Upper lobe of left lung (tissue), 6 donors: Measurements from ENCODE around the gene DENND1A. TPM values are rescaled to one million over a fixed set of nuclear protein-coding genes. Genes with fewer than 3 reads are reported as not detected.
A peak's percentile ranks its signal among the peaks of the same experiment; 100 is the strongest.

Experiments used
- ATAC-seq, 2 donors: fragments of 200-7000 bp; cut with Tn5 transposase; one replicate each; pipeline ENCODE4 v1.9.1; 2022; ENCODE audit warnings: mild to moderate bottlenecking in 2 of 2, moderate library complexity in 2 of 2; ENCODE audit not compliant: low FRiP score in 2 of 2
- DNase-seq, 2 donors: peaks; one replicate each; pipeline ENCODE4 v3.0.0-alpha.2; 2019 to 2020
- H3K27ac ChIP-seq, 4 donors: fragments of 200-600 bp; sonication (generic); one replicate each; pipeline ENCODE4 v1.5.1; 2016 to 2019
- H3K27me3 ChIP-seq, 4 donors: fragments of 200-600 bp; sonication (generic); one replicate each; pipeline ENCODE4 v1.5.1; 2017 to 2019
- H3K36me3 ChIP-seq, 4 donors: fragments of 200-600 bp; sonication (generic); one replicate each; pipeline ENCODE4 v1.5.1; 2016 to 2019
- H3K4me1 ChIP-seq, 4 donors: fragments of 200-600 bp; sonication (generic); one replicate each; pipeline ENCODE4 v1.5.1; 2018 to 2019
- H3K4me3 ChIP-seq, 4 donors: fragments of 200-600 bp; sonication (generic); one replicate each; pipeline ENCODE4 v1.5.1; 2017 to 2019; ENCODE audit warnings: mild to moderate bottlenecking in 2 of 4, moderate library complexity in 1 of 4
- H3K9me3 ChIP-seq, 4 donors: fragments of 200-600 bp; sonication (generic); one replicate each; pipeline ENCODE4 v1.5.1; 2018 to 2019
- EP300 ChIP-seq, 4 donors: sonication (generic); formaldehyde crosslinking; IDR thresholded peaks; one replicate each; pipeline ENCODE4 v1.5.1; 2017; ENCODE audit warnings: antibody characterized with exemption in 4 of 4, control low read depth in 2 of 4
- POLR2A ChIP-seq, 4 donors: fragments of 450-650 bp; IDR thresholded peaks; one replicate each; pipeline ENCODE4 v1.5.1; 2016 to 2017; ENCODE audit warnings: antibody characterized with exemption in 4 of 4, mild to moderate bottlenecking in 2 of 4
- POLR2AphosphoS5 ChIP-seq, 2 donors: sonication (generic); formaldehyde crosslinking; IDR thresholded peaks; one replicate each; pipeline ENCODE4 v1.5.1; 2017; ENCODE audit warnings: antibody characterized with exemption in 2 of 2
- WGBS, 2 donors: methylation state at CpG; one replicate each; pipeline ENCODE4 v1.1.5; 2017 to 2018; 5-methylcytosine and 5-hydroxymethylcytosine counted together
- total RNA-seq, 6 donors: library from RNA; depleted of rRNA in 4 of 6; stranded (reverse); fragments of >200 nt in 4 of 6; gene quantifications; one replicate each; pipeline versions ENCODE4 v1.1.0 to v1.2.1, GENCODE V29; 2016 to 2021
- TF ChIP-seq, protein P1 (sequence below), 6 experiments: fragments of 450-650 bp in 4 of 6; fragments of 200-600 bp in 2 of 6; sonication (generic) in 2 of 6; IDR thresholded peaks; one replicate each; pipeline ENCODE4 v1.5.1; 2016 to 2019; ENCODE audit warnings: antibody characterized with exemption in 6 of 6
- donor health status: DM: no; HTN: no; CAD: no; lungs with moderate emphysema.
- donor health status: DM: no; HTN: yes; CAD: no; lungs with severe emphysema.

DENND1A gene
- total RNA-seq, 6 donors from 2014 or later = 9.8 to 46.1 (median 16.0) TPM

DNA sequence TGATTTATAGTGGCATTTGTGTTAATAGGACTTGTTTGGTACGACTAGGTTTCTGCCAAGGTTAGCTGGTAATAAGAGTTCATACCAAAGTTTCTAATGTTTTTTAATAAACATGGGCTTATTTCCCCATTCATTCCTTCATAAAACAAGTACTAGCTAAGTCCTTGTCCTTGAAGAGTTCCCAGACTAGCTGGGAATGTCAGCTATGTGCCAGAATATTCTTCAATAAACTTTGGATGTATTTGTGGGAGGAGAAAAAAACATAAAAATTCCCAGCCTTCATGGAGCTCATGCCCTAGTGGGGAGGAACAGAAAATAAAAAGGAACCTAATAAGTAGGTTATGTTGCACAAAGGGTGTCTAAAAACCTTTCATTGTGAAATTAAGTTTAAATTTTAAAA, 176.9 kb downstream of the DENND1A start:
- Histone ChIP-seq H3K36me3 (peaks cover 0 to 6% (median 0%) of the 10 kb centered on the region in 4 donors), H3K4me1 (peaks cover 0 to 9% (median 2%) of the 10 kb centered on the region in 4 donors), H3K9me3 (no peaks in the 10 kb centered on the region), H3K27me3 (no peaks in the 10 kb centered on the region), H3K27ac (no peak overlapping the region), H3K4me3 (no peak overlapping the region)
- DNase-seq = no peak
- WGBS, 2 donors = 54 to 60% methylated on average over 1 of the region's 1 CpG
- ATAC-seq = no peak
- no peak for TF ChIP-seq POLR2AphosphoS5 (IDR thresholded peaks at IDR 0.05)
- TF ChIP-seq POLR2A (IDR thresholded peaks at IDR 0.05) = no peak
- no peak for TF ChIP-seq EP300 (IDR thresholded peaks at IDR 0.05)
- TF ChIP-seq, protein P1, sequence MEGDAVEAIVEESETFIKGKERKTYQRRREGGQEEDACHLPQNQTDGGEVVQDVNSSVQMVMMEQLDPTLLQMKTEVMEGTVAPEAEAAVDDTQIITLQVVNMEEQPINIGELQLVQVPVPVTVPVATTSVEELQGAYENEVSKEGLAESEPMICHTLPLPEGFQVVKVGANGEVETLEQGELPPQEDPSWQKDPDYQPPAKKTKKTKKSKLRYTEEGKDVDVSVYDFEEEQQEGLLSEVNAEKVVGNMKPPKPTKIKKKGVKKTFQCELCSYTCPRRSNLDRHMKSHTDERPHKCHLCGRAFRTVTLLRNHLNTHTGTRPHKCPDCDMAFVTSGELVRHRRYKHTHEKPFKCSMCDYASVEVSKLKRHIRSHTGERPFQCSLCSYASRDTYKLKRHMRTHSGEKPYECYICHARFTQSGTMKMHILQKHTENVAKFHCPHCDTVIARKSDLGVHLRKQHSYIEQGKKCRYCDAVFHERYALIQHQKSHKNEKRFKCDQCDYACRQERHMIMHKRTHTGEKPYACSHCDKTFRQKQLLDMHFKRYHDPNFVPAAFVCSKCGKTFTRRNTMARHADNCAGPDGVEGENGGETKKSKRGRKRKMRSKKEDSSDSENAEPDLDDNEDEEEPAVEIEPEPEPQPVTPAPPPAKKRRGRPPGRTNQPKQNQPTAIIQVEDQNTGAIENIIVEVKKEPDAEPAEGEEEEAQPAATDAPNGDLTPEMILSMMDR (IDR thresholded peaks at IDR 0.05) = no peak

DNA sequence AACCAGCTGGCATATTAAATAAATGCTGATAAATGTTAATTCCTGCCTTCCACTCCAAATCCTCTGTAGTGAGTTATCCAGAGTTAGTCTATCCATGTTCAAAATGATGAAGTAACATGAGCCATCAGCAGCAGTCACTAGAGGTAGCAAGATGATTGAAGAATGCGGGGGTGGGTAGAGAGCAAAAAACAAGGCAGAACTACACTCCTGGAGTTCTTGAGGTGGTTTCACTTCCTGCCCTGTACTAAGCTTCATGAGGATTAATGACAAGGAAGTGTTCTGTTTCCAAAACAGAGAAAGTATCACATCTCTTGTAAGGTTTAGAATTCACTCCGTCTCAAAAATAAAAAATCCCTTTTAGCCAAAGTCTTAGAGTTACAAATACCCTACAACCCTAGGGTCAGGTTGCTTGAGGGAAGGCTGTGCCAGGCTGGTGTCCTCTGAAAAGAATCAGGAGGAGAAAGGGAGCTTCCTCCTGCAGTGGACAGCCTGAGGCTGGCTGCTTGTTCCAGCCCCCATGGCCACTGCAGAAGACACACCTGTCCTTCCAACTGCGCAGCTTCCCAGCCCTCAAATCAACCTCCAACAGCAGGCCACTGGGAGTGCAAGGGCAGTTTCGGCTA, 180.2 kb downstream of the DENND1A start:
- Histone ChIP-seq H3K4me3 (no peak overlapping the region), H3K27me3 (no peaks in the 10 kb centered on the region), H3K36me3 (no peaks in the 10 kb centered on the region), H3K9me3 (no peaks in the 10 kb centered on the region), H3K27ac (no peak overlapping the region), H3K4me1 (peaks cover 0 to 9% (median 2%) of the 10 kb centered on the region in 4 donors)
- DNase-seq = no peak
- TF ChIP-seq POLR2AphosphoS5 (IDR thresholded peaks at IDR 0.05) (no peak), POLR2A (IDR thresholded peaks at IDR 0.05) (no peak), EP300 (IDR thresholded peaks at IDR 0.05) (no peak)
- TF ChIP-seq, protein P1 (IDR thresholded peaks at IDR 0.05) = no peak
- WGBS, 2 donors = 81 to 83% methylated on average over 4 of the region's 4 CpGs
- peak in 1 of 2 donors; percentile 29 for ATAC-seq

DNA sequence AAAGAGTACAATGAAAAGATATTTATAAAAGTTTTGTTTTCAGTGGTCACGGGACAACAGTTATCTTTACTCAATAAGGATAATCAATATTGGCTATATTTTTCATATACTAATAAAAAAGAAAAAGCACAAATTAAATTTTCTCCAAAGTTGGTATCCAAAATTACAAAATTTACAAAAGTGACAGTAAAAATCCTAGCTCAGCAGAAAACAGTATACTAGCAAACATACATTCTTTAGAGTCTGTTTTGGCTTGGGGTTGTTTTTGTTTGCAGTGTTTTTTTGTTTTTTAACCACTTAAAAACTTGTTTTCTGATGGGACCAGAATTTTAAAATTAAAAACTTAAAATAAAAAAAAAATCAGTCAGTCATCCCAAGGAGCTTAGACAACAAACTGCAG, 183.2 kb downstream of the DENND1A start:
- no peaks in the 10 kb centered on the region for H3K27me3 ChIP-seq
- H3K9me3 ChIP-seq = no peaks in the 10 kb centered on the region
- ATAC-seq (no peak), DNase-seq (no peak)
- H3K4me3 ChIP-seq = no peak overlapping the region
- H3K27ac ChIP-seq = no peak overlapping the region
- TF ChIP-seq POLR2A (IDR thresholded peaks at IDR 0.05) (no peak), EP300 (IDR thresholded peaks at IDR 0.05) (no peak), POLR2AphosphoS5 (IDR thresholded peaks at IDR 0.05) (no peak)
- TF ChIP-seq, protein P1 (IDR thresholded peaks at IDR 0.05) = no peak
- peaks cover 7 to 20% (median 11%) of the 10 kb centered on the region in 4 donors for H3K4me1 ChIP-seq
- 92 to 100% methylated on average over 1 of the region's 1 CpG for WGBS, 2 donors
- no peaks in the 10 kb centered on the region for H3K36me3 ChIP-seq

DNA sequence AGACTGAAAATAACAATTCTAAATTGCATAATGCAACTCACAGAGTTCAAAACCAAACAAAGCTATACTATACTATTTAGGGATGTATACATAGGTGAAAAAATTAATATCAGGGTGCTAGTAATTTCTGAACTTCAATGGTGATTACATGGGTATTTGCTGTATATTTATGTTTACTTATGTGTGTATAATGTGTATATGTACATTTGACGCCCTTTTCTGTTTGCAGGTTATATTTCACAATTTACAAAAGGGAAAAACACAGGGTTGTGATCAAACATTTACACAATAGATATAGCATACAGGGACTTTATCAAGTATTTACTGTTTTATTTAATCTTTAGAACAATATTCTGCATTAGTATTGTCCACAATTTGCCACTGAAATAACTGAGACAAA, 184.0 kb downstream of the DENND1A start:
- TF ChIP-seq, protein P1 (IDR thresholded peaks at IDR 0.05) = no peak
- TF ChIP-seq POLR2A (IDR thresholded peaks at IDR 0.05) (no peak), POLR2AphosphoS5 (IDR thresholded peaks at IDR 0.05) (no peak), EP300 (IDR thresholded peaks at IDR 0.05) (no peak)
- Histone ChIP-seq H3K27ac (no peak overlapping the region), H3K9me3 (no peaks in the 10 kb centered on the region), H3K27me3 (no peaks in the 10 kb centered on the region), H3K36me3 (no peaks in the 10 kb centered on the region), H3K4me3 (no peak overlapping the region), H3K4me1 (peaks cover 13 to 26% (median 15%) of the 10 kb centered on the region in 4 donors)
- ATAC-seq (no peak), DNase-seq (no peak)
- 86 to 94% methylated on average over 1 of the region's 1 CpG for WGBS, 2 donors

DNA sequence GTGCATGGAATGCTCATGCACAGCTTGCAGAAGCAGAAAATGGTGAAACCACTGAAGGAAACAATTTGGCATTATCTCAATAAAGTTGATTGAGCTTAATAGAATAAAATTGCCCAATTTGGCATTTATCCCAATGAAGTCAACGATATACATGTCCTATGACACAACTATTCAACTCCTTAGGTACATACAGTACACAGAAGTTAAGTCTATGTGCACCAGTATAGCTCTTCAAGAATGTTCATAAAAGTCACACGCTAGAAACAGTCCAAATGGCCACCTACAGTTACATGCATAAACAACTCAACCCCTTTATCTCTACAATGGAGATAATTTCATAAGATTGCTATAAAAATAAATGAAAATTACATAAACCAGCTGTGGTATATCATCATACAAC, 184.5 kb downstream of the DENND1A start:
- H3K4me3 ChIP-seq = no peak overlapping the region
- ATAC-seq (no peak), DNase-seq (no peak)
- TF ChIP-seq, protein P1 (IDR thresholded peaks at IDR 0.05) = no peak
- no peak for TF ChIP-seq EP300 (IDR thresholded peaks at IDR 0.05)
- TF ChIP-seq POLR2A (IDR thresholded peaks at IDR 0.05) = no peak
- no peak for TF ChIP-seq POLR2AphosphoS5 (IDR thresholded peaks at IDR 0.05)
- WGBS, 2 donors = 81 to 92% methylated on average over 2 of the region's 2 CpGs
- peaks cover 13 to 26% (median 15%) of the 10 kb centered on the region in 4 donors for H3K4me1 ChIP-seq
- no peaks in the 10 kb centered on the region for H3K9me3 ChIP-seq
- H3K27ac ChIP-seq = no peak overlapping the region
- H3K27me3 ChIP-seq = no peaks in the 10 kb centered on the region
- no peaks in the 10 kb centered on the region for H3K36me3 ChIP-seq
